GM12801 (cell line): ENCODE data around the gene ADCY3.

ENCODE experiments used
- TF ChIP-seq, protein P1 (sequence below): IDR thresholded peaks from one replicate; pipeline ENCODE4 v1.5.1; 2011; ENCODE audit warnings: control low read depth; ENCODE audit not compliant: insufficient read length; ENCODE audit errors: extremely low read depth

ADCY3 gene

GRCh38 chr2:24792874-24793760 is 126.9 kb downstream of the ADCY3 start, which contains the start of the genes CENPO and PTRHD1:
CENPO (plus strand) TSS chr2:24793425; CDS start chr2:24793920, 495 bp downstream.
PTRHD1 (minus strand) TSS chr2:24793391; CDS start chr2:24793377, 14 bp downstream.
- TF ChIP-seq, protein P1, sequence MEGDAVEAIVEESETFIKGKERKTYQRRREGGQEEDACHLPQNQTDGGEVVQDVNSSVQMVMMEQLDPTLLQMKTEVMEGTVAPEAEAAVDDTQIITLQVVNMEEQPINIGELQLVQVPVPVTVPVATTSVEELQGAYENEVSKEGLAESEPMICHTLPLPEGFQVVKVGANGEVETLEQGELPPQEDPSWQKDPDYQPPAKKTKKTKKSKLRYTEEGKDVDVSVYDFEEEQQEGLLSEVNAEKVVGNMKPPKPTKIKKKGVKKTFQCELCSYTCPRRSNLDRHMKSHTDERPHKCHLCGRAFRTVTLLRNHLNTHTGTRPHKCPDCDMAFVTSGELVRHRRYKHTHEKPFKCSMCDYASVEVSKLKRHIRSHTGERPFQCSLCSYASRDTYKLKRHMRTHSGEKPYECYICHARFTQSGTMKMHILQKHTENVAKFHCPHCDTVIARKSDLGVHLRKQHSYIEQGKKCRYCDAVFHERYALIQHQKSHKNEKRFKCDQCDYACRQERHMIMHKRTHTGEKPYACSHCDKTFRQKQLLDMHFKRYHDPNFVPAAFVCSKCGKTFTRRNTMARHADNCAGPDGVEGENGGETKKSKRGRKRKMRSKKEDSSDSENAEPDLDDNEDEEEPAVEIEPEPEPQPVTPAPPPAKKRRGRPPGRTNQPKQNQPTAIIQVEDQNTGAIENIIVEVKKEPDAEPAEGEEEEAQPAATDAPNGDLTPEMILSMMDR, result no peak

GRCh38 chr2:24792542-24792873 is 127.5 kb downstream of the ADCY3 start:
- TF ChIP-seq, protein P1, result no peak

DNA sequence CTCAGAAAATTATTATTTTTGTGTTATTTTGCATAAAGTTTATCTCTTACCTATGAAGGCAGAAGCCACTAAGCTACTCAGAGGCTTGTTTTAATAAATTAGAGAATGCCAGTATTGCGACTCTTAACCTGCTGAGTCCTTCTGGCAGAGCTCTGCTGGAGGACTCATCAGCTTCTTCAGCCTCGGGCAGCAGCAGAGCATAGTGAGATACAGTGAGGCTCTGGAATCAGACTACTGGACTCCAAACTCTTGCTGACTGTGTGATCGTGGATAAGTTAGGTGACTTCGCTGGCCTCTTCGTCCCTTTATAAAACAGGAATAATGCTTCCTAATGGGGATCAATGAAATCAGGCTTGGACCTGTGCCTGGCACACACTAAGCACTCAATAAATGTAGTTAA is 128.6 kb downstream of the ADCY3 start:
- TF ChIP-seq, protein P1, result no peak

DNA sequence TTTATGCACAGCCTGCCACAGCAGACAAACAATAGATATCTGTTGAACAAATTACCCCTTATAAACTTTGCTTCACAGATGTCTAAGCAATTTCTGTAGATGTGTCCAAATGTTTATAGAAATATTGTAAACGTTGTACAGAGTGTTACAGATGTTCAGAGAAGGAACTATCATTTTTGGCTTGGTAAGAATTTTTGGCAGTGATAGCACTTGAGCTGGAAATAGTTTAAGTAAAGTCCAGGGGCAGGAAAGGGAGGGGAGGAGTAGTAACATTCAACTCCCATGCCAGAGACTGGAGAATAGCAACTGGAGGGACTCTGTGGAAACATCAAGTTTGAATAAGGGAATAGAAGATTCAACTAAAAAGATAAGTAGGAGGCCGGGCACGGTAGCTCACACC is 131.2 kb downstream of the ADCY3 start:
- TF ChIP-seq, protein P1, result no peak

DNA sequence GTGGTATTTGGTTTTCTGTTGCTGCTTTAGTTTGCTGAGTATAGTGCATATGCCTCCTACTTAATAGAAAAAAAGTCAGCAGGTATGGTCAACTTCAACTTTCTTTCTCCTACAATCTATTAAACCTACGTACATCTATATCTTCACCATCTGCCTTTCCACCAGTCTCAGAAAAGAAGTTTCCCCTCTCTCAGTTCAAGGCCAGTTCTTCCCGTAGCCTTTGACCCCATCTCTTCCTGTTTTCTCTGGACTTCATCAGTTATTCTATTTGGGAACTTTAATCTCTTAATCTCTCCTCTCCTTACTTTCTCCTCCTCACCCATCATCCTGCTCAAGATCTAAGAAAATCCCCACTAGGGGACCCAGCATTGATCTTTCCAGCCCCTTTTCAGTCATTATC is 132.5 kb downstream of the ADCY3 start:
- TF ChIP-seq, protein P1, result no peak

DNA sequence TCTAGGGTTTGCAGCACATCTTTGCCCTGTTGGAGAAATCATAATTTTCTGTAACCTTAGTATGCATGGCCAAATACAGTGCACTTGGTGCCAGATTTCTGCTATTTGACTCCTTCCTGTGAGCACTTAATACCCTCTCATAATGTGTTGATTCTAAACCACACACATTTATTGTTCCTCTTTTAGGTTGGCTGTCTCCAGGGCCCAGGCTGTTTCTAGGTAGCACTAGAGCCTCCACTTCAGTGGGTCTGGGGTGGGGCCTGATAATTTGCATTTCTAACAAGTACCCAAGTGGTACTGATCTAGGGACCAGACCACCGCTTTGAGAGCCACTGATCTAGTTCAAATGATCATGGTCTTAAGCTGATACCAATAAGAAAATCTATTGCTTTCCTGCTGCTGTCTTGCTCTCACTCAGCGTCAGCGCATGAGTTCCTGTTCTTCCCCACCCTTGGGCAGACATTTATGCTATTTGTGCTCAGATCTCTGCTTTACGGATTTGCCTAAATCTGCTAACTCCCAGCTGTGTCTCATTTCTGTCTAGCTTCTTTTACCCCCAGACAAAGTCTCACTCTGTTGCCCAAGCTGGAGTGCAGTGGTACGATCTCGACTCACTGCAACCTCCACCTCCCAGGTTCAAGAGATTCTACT is 134.2 kb downstream of the ADCY3 start:
- TF ChIP-seq, protein P1, result no peak

GRCh38 chr2:24783641-24784040 is 136.4 kb downstream of the ADCY3 start:
- TF ChIP-seq, protein P1, result no peak
